LNCaP clone FGC (cell line): ENCODE measurements around the gene NDUFB10.

Source experiments
- DNase-seq: peaks from one replicate; pipeline ENCODE4 v3.0.0-alpha.2; 2011; ENCODE audit warnings: low read depth
- H3K4me3 ChIP-seq: 2 replicates; pipeline ENCODE4 v1.5.1; 2011; ENCODE audit warnings: mild to moderate bottlenecking, low read depth, low read length, control low read depth
- TF ChIP-seq, protein P1 (sequence below): IDR thresholded peaks from 2 replicates; pipeline ENCODE4 v1.5.1; 2012; ENCODE audit warnings: mild to moderate bottlenecking; ENCODE audit not compliant: control insufficient read depth, insufficient read depth; ENCODE audit errors: extremely low read depth

Gene NDUFB10

DNA sequence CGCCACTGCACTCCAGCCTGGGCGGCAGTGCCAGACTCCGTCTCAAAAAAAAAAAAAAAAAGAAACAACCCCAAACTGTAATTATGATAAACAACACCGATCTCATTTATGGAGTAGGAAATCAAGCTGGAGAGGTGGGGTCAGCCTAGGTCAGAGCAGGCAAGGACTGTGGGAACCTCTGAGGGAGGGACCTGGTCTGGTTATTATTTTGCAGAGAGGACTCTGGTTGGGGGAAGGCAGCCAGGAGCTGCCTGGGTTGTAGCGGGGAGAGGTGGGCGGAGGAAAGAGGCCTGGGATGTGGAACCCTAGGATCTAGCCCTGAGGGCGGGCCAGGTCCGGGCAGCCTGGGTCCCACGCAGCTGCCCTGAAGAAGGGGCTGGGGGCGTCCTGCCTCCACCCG, 30.2 kb upstream of the NDUFB10 start:
- peak overlapping the region; percentile 17 for H3K4me3 ChIP-seq
- TF ChIP-seq, protein P1, sequence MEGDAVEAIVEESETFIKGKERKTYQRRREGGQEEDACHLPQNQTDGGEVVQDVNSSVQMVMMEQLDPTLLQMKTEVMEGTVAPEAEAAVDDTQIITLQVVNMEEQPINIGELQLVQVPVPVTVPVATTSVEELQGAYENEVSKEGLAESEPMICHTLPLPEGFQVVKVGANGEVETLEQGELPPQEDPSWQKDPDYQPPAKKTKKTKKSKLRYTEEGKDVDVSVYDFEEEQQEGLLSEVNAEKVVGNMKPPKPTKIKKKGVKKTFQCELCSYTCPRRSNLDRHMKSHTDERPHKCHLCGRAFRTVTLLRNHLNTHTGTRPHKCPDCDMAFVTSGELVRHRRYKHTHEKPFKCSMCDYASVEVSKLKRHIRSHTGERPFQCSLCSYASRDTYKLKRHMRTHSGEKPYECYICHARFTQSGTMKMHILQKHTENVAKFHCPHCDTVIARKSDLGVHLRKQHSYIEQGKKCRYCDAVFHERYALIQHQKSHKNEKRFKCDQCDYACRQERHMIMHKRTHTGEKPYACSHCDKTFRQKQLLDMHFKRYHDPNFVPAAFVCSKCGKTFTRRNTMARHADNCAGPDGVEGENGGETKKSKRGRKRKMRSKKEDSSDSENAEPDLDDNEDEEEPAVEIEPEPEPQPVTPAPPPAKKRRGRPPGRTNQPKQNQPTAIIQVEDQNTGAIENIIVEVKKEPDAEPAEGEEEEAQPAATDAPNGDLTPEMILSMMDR = no peak
- DNase-seq = no peak

DNA sequence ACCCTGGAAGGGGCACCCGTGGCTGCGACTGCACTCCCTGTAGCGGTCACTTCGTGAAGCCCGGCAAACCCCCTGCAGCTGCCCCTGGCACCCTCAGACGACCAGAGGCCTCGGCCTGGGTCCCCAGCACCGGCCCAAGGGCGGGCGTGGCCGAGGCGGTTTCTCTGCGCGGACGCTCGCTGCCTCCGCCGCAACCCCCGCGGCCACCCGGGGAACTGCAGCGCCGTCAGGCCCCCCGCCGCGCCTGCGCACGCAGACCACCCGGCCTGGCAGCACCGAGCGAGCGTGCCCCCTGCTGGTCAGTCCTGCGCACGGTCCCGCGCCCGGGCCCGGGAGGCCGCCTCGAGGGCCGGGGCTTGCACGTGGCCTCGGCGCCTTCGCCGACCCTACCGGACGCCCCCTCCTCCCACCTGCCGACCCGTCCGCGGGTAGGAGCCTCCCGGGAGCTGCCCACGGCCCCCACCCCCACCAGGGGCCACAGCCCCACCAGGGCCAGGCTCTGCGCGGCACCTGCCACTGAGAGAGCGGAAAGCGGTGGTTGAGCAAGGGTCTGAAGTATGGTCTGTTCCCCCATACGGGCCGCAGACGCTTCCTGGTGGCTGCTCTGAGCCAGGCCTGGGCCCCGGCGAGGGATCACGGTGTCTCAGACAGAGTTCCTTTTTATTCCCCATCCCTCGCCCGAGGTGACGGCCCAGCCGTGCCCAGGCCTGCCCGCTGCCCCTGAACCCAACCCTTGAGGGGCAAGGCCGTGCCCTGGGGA, 29.6 kb upstream of the NDUFB10 start:
- DNase-seq = no peak
- H3K4me3 ChIP-seq = peak overlapping the region; percentile 17
- TF ChIP-seq, protein P1 = peak; percentile 99

DNA sequence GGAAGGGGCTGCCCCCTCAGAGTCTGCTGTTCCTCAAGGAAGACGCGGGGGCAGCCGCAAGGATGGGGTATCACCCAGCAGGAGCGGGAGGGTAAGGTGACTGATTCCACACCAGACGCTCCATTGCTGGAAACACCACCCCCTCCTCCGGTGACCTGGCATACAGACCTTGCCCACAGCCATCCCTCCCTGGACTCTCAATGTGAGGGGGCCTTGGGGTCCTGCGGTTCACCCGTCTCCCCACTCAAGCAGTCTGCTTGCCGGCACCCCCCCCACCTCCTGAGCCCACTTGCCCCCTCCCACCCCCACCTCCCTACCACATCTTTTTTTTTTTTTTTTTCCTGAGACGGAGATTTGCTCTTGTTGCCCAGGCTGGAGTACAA, 29.0 kb upstream of the NDUFB10 start:
- TF ChIP-seq, protein P1 = no peak
- DNase-seq = no peak
- H3K4me3 ChIP-seq = no peak overlapping the region

DNA sequence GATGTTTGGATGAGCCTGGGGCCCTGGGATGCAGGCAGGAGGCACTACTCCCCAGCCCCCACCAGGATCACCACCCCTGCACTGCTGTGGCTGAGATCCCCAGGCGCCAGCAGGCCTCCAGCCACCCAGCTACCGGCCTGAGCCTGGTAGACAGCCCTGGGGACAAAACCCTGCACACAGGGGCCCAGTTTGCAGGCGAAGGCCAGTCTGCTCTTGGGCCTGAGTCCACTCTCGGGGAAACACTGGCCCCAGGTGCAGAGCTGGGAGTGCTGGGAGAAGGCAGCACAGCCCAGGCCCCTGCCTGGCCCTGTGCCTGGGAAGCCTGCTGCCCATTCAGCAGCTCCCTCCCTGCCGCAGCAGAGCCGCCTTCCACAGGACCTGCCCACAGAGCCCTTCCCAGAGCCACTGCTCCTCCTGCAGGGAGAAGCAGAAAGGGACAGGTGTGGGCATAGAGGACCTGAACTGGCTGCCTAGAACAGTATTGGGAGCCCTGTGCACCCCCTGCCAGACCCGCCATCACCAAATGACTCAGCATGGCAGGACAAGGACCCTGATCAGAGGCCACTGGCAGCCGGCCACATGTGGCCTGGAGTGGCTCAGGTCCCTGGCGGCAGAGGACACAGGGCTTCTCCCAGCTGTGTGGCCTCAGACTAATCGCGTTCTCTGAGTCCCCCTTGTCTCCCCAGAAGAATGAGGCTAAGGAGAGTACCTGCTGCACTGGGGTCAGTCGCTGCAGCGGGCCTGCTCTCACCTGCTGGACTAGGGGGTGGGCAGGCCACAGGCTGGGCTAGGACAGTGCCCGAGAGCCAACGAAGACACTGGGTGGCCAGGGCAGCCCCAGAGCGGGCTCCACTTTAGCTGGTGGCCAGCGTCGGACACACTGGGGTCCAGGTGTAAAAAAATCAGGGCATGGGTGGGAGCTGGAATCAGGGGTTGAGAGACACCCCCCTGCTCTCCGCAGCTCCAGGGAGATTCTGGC, 27.0 kb upstream of the NDUFB10 start:
- no peak overlapping the region for H3K4me3 ChIP-seq
- no peak for DNase-seq
- TF ChIP-seq, protein P1 = peak; percentile 56

DNA sequence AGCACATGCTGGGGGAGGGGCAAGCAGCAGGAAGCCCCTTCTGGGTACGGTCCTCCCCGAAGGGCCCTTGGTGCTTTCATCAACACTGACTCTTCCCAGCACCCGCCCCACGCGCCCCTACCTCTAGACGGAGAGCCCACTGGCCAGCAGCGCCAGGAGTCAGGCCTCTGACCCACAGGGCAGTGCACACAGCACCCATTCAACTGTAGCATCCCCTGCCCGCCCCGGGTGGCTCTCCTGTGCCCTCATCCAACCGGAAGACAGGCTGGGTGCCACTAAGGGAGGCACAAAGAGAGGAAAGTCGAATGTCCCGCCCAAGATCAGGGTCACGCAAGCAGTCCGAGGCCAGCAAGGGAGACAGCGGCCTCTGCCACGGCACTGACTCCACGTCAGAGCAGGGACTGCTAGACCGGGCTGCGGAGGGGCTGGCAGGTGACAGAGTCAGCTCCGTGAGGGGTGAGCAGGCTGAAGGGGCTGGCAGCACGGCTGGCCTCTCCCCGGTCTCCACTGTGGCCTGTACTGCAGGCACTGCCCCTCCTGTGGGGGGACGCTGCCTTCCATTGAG, 26.2 kb upstream of the NDUFB10 start:
- DNase-seq = no peak
- TF ChIP-seq, protein P1 = no peak
- no peak overlapping the region for H3K4me3 ChIP-seq

DNA sequence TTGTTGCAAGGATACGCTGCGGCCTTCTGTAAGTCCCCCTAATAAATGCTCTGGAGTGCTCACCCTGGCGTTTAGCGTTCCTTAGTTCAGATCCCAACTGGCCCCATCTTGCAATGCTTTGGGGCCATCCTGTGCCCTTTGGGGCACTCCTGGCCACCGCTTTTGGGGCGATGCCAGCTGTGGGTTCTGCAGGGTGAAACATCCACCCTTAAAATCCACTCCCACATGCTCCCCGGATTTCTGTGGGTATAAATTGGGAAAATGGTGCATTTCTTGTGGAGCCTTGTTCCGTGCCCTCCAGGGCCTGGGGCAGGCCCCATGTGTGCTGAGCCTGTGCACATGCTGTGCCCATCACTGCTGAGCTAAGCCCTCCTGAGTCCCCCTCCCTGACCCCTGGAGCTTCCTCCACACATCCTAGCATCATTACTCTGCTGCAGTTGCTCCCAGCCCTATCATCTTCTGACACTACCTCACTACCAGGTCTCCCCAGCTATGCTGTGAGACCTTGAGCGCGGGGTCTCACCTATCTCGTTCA, 22.3 kb upstream of the NDUFB10 start:
- no peak for DNase-seq
- TF ChIP-seq, protein P1 = no peak
- no peak overlapping the region for H3K4me3 ChIP-seq
